H1 (cell line): Measurements from ENCODE around the gene TTYH2. TPM values are rescaled to one million over a fixed set of nuclear protein-coding genes. Genes with fewer than 3 reads are reported as not detected.

ENCODE experiments used
- CTCF ChIA-PET: fragments of 300-600 bp; sonication (Branson Sonifier 250); formaldehyde crosslinking; loops from one replicate; lab custom pipeline; 2021; ENCODE audit not compliant: partially characterized antibody; lab: Charles Lee
- POLR2A ChIA-PET: fragments of 300-600 bp; sonication (Branson Sonifier 250); formaldehyde crosslinking; loops from one replicate; lab custom pipeline; 2021; ENCODE audit warnings: inconsistent platforms; ENCODE audit not compliant: partially characterized antibody; lab: Charles Lee
- DNase-seq, 2 experiments: peaks; one replicate each; pipeline versions ENCODE4 v3.0.0 to v3.0.0-alpha.2; 2010 to 2022; ENCODE audit warnings: low spot score in 2 of 2, low read depth in 1 of 2, mixed read lengths in 1 of 2
- FAIRE-seq: peaks from 2 replicates; lab custom pipeline; 2011; peaks lifted over from hg19 to GRCh38; lab: Jason Lieb, UNC
- H2AFZ ChIP-seq: 2 replicates; pipeline ENCODE4 v1.8.1; 2012; ENCODE audit warnings: low read length, inconsistent platforms
- H2AK5ac ChIP-seq: 2 replicates; pipeline ENCODE4 v1.6.1; 2013; ENCODE audit warnings: low read depth, low read length
- H2BK120ac ChIP-seq: replicated peaks from 2 replicates; pipeline ENCODE3; 2013; ENCODE audit warnings: low read depth, low read length, inconsistent platforms
- H2BK12ac ChIP-seq: 2 replicates; pipeline ENCODE4 v1.6.1; 2013; ENCODE audit warnings: low read depth, low read length
- H2BK15ac ChIP-seq: 2 replicates; pipeline ENCODE4 v1.6.1; 2013; ENCODE audit warnings: low read length
- H2BK20ac ChIP-seq: 2 replicates; pipeline ENCODE4 v1.6.1; 2013; ENCODE audit warnings: low read length
- H2BK5ac ChIP-seq: 2 replicates; pipeline ENCODE4 v1.6.1; 2013; ENCODE audit warnings: low read depth, low read length
- H3K14ac ChIP-seq: 2 replicates; pipeline ENCODE4 v1.6.1; 2013; ENCODE audit warnings: inconsistent platforms; ENCODE audit not compliant: insufficient read length
- H3K18ac ChIP-seq: 2 replicates; pipeline ENCODE4 v1.6.1; 2013; ENCODE audit warnings: low read length; ENCODE audit errors: extremely low read depth
- H3K23ac ChIP-seq: 2 replicates; pipeline ENCODE4 v1.6.1; 2013; ENCODE audit warnings: inconsistent platforms; ENCODE audit not compliant: insufficient read length
- H3K23me2 ChIP-seq: 2 replicates; pipeline ENCODE4 v1.6.1; 2013; ENCODE audit warnings: low read depth, low read length
- H3K27ac ChIP-seq: 2 replicates; pipeline ENCODE4 v1.6.1; 2011; ENCODE audit warnings: low read depth, low read length, inconsistent platforms
- H3K27me3 ChIP-seq, 4 experiments: replicated peaks in 1 of 4; 1 replicate in 1 of 4; 2 replicates in 3 of 4; pipeline versions ENCODE4 v1.6.1 to v1.8.1; 2011 to 2013; ENCODE audit warnings: low read length in 3 of 4, mild to moderate bottlenecking in 3 of 4, inconsistent platforms in 2 of 4, mixed read lengths in 2 of 4, moderate library complexity in 1 of 4; ENCODE audit not compliant: control insufficient read depth in 3 of 4, insufficient read depth in 3 of 4; ENCODE audit errors: extremely low read depth in 1 of 4
- H3K36me3 ChIP-seq, 4 experiments: 2 replicates each; pipeline versions ENCODE4 v1.6.1 to v1.8.1; 2011 to 2013; ENCODE audit warnings: mild to moderate bottlenecking in 4 of 4, low read length in 3 of 4, moderate library complexity in 2 of 4, control low read depth in 1 of 4, inconsistent platforms in 1 of 4; ENCODE audit not compliant: insufficient read depth in 4 of 4, control insufficient read depth in 2 of 4
- H3K4ac ChIP-seq: replicated peaks from 2 replicates; pipeline ENCODE3; 2013; ENCODE audit warnings: low read length, low read depth, mixed read lengths, inconsistent platforms; ENCODE audit not compliant: insufficient read length
- H3K4me1 ChIP-seq, 4 experiments: replicated peaks in 1 of 4; 1 replicate in 1 of 4; 2 replicates in 3 of 4; pipeline versions ENCODE4 v1.6.1 to v1.8.1; 2011 to 2013; ENCODE audit warnings: low read length in 3 of 4, inconsistent platforms in 2 of 4, mixed read lengths in 1 of 4; ENCODE audit not compliant: insufficient read depth in 4 of 4, control insufficient read depth in 3 of 4
- H3K4me2 ChIP-seq, 2 experiments: 2 replicates each; pipeline versions ENCODE4 v1.6.1 to v1.8.1; 2011 to 2013; ENCODE audit warnings: low read depth in 2 of 2, low read length in 2 of 2, control low read depth in 1 of 2, inconsistent platforms in 1 of 2, mild to moderate bottlenecking in 1 of 2; ENCODE audit not compliant: insufficient read depth in 1 of 2
- H3K4me3 ChIP-seq, 4 experiments: fragments of 200-600, 300-600 bp in 1 of 4; sonication (generic), shearing (Covaris generic), sonication (Bioruptor Twin) in 1 of 4; 2 replicates each; pipeline versions ENCODE4 v1.5.1 to v1.8.1; 2011 to 2016; ENCODE audit warnings: low read length in 4 of 4, low read depth in 3 of 4, control low read depth in 2 of 4, inconsistent platforms in 2 of 4, mild to moderate bottlenecking in 2 of 4, mixed read lengths in 1 of 4, moderate library complexity in 1 of 4; ENCODE audit not compliant: insufficient read depth in 2 of 4; ENCODE audit errors: extremely low read depth in 1 of 4
- H3K56ac ChIP-seq: replicated peaks from 2 replicates; pipeline ENCODE3; 2013; ENCODE audit warnings: low read depth, mild to moderate bottlenecking, mixed read lengths, low read length, inconsistent platforms; ENCODE audit not compliant: insufficient read length
- H3K79me1 ChIP-seq: 2 replicates; pipeline ENCODE4 v1.6.1; 2013; ENCODE audit warnings: low read depth, low read length, control low read depth
- H3K79me2 ChIP-seq, 2 experiments: 2 replicates each; pipeline versions ENCODE4 v1.6.1 to v1.8.1; 2012 to 2013; ENCODE audit warnings: low read length in 2 of 2, mild to moderate bottlenecking in 2 of 2, inconsistent platforms in 1 of 2; ENCODE audit not compliant: insufficient read depth in 2 of 2, control insufficient read depth in 1 of 2
- H3K9ac ChIP-seq, 4 experiments: replicated peaks in 1 of 4; 1 replicate in 1 of 4; 2 replicates in 3 of 4; pipeline versions ENCODE4 v1.6.1 to v1.8.1; 2011 to 2013; ENCODE audit warnings: low read depth in 3 of 4, low read length in 3 of 4, control low read depth in 2 of 4, mild to moderate bottlenecking in 2 of 4, moderate library complexity in 2 of 4, inconsistent platforms in 1 of 4; ENCODE audit errors: extremely low read depth in 1 of 4
- H3K9me3 ChIP-seq, 2 experiments: 2 replicates each; pipeline versions ENCODE4 v1.6.1 to v1.8.1; 2012 to 2013; ENCODE audit warnings: mild to moderate bottlenecking in 2 of 2, moderate library complexity in 2 of 2, control low read depth in 1 of 2, inconsistent platforms in 1 of 2, low read depth in 1 of 2, low read length in 1 of 2, mixed read lengths in 1 of 2; ENCODE audit not compliant: insufficient read depth in 2 of 2
- H4K20me1 ChIP-seq, 2 experiments: replicated peaks in 1 of 2; 2 replicates each; pipeline versions ENCODE3 to v1.8.1; 2011 to 2013; ENCODE audit warnings: inconsistent platforms in 2 of 2, low read length in 2 of 2, mild to moderate bottlenecking in 1 of 2; ENCODE audit not compliant: insufficient read depth in 2 of 2, control insufficient read depth in 1 of 2
- H4K5ac ChIP-seq: 2 replicates; pipeline ENCODE4 v1.6.1; 2013; ENCODE audit warnings: low read length, low read depth, mixed read lengths, inconsistent platforms; ENCODE audit not compliant: insufficient read length
- H4K8ac ChIP-seq: 2 replicates; pipeline ENCODE4 v1.8.0; 2013; ENCODE audit warnings: mild to moderate bottlenecking, moderate library complexity, low read length, inconsistent platforms; ENCODE audit not compliant: insufficient read depth; ENCODE audit errors: extremely low read depth
- H4K91ac ChIP-seq: replicated peaks from 2 replicates; pipeline ENCODE3; 2013; ENCODE audit warnings: low read length, mixed read lengths, inconsistent platforms; ENCODE audit not compliant: insufficient read length
- BACH1 ChIP-seq: IDR thresholded peaks from 2 replicates; pipeline ENCODE4 v1.6.1; 2012; ENCODE audit warnings: low read length, improper control_type of control experiment
- GTF2F1 ChIP-seq: IDR thresholded peaks from 2 replicates; pipeline ENCODE4 v1.6.1; 2012; ENCODE audit warnings: low read depth, low read length, improper control_type of control experiment, borderline replicate concordance
- SP4 ChIP-seq: IDR thresholded peaks from 2 replicates; pipeline ENCODE4 v1.6.1; 2012; ENCODE audit warnings: low read length, inconsistent platforms
- SRF ChIP-seq: IDR thresholded peaks from 2 replicates; pipeline ENCODE4 v1.6.1; 2011; ENCODE audit warnings: mild to moderate bottlenecking, low read depth, low read length, moderate library complexity
- TEAD4 ChIP-seq: IDR thresholded peaks from 2 replicates; pipeline ENCODE4 v1.6.1; 2012; ENCODE audit warnings: low read depth, low read length, inconsistent platforms, mixed read lengths
- WGBS, 2 experiments: shearing (Covaris generic) in 1 of 2; methylation state at CpG; one replicate each; pipeline versions ENCODE4 v1.1.6 to v1.1.7; 2013 to 2015; ENCODE audit warnings: low lambda C conversion rate in 2 of 2, mixed read lengths in 2 of 2, inconsistent platforms in 1 of 2, low coverage in 1 of 2, missing lambda C conversion rate in 1 of 2; ENCODE audit not compliant: insufficient replicate concordance in 2 of 2, insufficient coverage in 1 of 2, insufficient read length in 1 of 2; ENCODE audit errors: extremely low coverage in 1 of 2, missing lambda C conversion rate in 1 of 2; 5-methylcytosine and 5-hydroxymethylcytosine counted together
- polyA plus RNA-seq, 7 experiments: library from polyadenylated mRNA; depleted of rRNA in 3 of 7; stranded (reverse) in 5 of 7; unstranded in 2 of 7; fragments of >200 nt in 5 of 7; fragments of 200-250 nt in 2 of 7; gene quantifications; 1 replicate in 5 of 7; 2 replicates in 1 of 7; 4 replicates in 1 of 7; pipeline versions ENCODE4 v1.2.1 to v1.2.3, GENCODE V29; 2011 to 2013; ENCODE audit warnings: missing spikeins in 2 of 7, mixed read lengths in 2 of 7
- total RNA-seq: library from RNA; stranded (reverse); fragmentation: NEBNext Ultra II Directional; extraction: Animal tissue kit (Norgen Biotek cat#: 25700); gene quantifications from 2 replicates; pipeline ENCODE4 v1.2.1, GENCODE V29; 2021
- TF ChIP-seq, protein P1 (sequence below): IDR thresholded peaks from 2 replicates; pipeline ENCODE4 v1.6.1; 2012; ENCODE audit warnings: low read length, inconsistent platforms
- TF ChIP-seq, protein P2 (sequence below), 3 experiments: IDR thresholded peaks; 1 replicate in 2 of 3; 2 replicates in 1 of 3; pipeline versions ENCODE4 v1.5.1 to v1.6.1; 2011; ENCODE audit warnings: low read length in 3 of 3, mild to moderate bottlenecking in 3 of 3, inconsistent platforms in 2 of 3, low read depth in 1 of 3, moderate library complexity in 1 of 3; ENCODE audit not compliant: insufficient read depth in 1 of 3; ENCODE audit errors: control extremely low read depth in 1 of 3

The TTYH2 gene
- total and polyA plus RNA-seq, 2 of the 8 experiments (the other 6 are each of a cell fraction or from before 2014, with no cell fraction given), result 3.2 to 9.2 TPM

DNA sequence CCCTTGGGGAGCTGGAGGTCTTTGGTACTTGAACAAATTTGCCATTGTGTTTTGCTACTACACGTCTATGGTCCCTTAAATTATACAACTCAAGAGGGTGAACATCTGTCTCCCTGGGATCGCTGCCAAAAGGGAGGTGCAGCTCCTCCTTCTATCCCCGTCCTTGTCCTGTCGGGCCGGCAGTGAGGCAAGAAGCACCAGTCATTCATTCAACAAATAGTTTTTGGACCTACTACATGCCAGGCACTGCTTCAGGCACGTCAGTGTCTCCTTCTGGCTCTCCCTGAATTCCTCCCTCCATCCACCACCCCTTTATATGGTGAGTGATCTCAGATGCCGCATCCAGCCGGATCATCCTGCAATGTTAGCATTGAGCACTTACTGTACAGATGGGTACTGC lies 12.1 kb upstream of the TTYH2 start:
- CTCF ChIA-PET, result interaction anchor here (0.7 to 4.3 kb wide), 9 partner anchors 9 to 195 kb away, joined by 3 to 27 read pairs (median 5); no protein-coding TSS in a partner anchor

More for the DNA sequence above, 12.1 kb upstream of the TTYH2 start:
- Histone ChIP-seq H3K23ac (no peak overlapping the region), H3K36me3 (peaks cover 16 to 22% (median 17%) of the 10 kb centered on the region in 4 experiments; a peak in 7 of 8 replicates), H2BK12ac (peak overlapping the region; percentile 27; the same call in 1 of the 2 replicates), H4K8ac (no peak overlapping the region), H3K4me1 (peaks cover 7 to 22% (median 11%) of the 10 kb centered on the region in 4 experiments), H2BK15ac (0 out of 2 replicates have a peak overlapping the region, but pooled peaks have one; percentile 12), H3K14ac (no peak overlapping the region), H2BK20ac (no peak overlapping the region), H3K79me2 (peaks cover 22 to 28% of the 10 kb centered on the region in 2 experiments), H2BK5ac (no peak overlapping the region), H4K91ac (no peak overlapping the region), H3K4me3 (no peak overlapping the region), H3K27ac (no peak overlapping the region), H3K27me3 (peaks cover 0 to 13% (median 8%) of the 10 kb centered on the region in 4 experiments; a peak in 4 of 7 replicates), H2AFZ (no peak overlapping the region), H3K23me2 (peaks cover 5% of the 10 kb centered on the region; the same call in 1 of the 2 replicates), H3K56ac (no peak overlapping the region), H3K18ac (no peak overlapping the region), H3K9ac (no peak overlapping the region), H4K5ac (no peak overlapping the region), H2AK5ac (peak overlapping the region; percentile 65; the same call in 1 of the 2 replicates), H3K9me3 (no peaks in the 10 kb centered on the region), H4K20me1 (peaks cover 15 to 17% of the 10 kb centered on the region in 2 experiments), H3K79me1 (no peaks in the 10 kb centered on the region), H2BK120ac (no peak overlapping the region), H3K4me2 (no peak overlapping the region), H3K4ac (no peak overlapping the region)
- TF ChIP-seq, protein P1, sequence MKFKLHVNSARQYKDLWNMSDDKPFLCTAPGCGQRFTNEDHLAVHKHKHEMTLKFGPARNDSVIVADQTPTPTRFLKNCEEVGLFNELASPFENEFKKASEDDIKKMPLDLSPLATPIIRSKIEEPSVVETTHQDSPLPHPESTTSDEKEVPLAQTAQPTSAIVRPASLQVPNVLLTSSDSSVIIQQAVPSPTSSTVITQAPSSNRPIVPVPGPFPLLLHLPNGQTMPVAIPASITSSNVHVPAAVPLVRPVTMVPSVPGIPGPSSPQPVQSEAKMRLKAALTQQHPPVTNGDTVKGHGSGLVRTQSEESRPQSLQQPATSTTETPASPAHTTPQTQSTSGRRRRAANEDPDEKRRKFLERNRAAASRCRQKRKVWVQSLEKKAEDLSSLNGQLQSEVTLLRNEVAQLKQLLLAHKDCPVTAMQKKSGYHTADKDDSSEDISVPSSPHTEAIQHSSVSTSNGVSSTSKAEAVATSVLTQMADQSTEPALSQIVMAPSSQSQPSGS, result no peak
- TF ChIP-seq, protein P2, sequence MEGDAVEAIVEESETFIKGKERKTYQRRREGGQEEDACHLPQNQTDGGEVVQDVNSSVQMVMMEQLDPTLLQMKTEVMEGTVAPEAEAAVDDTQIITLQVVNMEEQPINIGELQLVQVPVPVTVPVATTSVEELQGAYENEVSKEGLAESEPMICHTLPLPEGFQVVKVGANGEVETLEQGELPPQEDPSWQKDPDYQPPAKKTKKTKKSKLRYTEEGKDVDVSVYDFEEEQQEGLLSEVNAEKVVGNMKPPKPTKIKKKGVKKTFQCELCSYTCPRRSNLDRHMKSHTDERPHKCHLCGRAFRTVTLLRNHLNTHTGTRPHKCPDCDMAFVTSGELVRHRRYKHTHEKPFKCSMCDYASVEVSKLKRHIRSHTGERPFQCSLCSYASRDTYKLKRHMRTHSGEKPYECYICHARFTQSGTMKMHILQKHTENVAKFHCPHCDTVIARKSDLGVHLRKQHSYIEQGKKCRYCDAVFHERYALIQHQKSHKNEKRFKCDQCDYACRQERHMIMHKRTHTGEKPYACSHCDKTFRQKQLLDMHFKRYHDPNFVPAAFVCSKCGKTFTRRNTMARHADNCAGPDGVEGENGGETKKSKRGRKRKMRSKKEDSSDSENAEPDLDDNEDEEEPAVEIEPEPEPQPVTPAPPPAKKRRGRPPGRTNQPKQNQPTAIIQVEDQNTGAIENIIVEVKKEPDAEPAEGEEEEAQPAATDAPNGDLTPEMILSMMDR (IDR thresholded peaks at IDR 0.05; ENCODE audit: control extremely low read depth in 1 of 3, insufficient read depth in 1 of 3, low read depth in 1 of 3, low read length in 3 of 3), result no peak
- no peak for TF ChIP-seq SP4
- no peak for TF ChIP-seq GTF2F1
- no peak for TF ChIP-seq TEAD4
- no peak for TF ChIP-seq BACH1
- no peak for TF ChIP-seq SRF
- POLR2A ChIA-PET, result interaction anchor here (1.0 to 2.4 kb wide), 4 partner anchors 8 to 29 kb away, joined by 3 to 12 read pairs (median 5); partner anchors contain the start of gene TTYH2
- FAIRE-seq (no peak), DNase-seq (no peak)
- 94% methylated on average over 8 of the region's 8 CpGs; no CpG with 5 or more reads in 1 of the 2 experiments for WGBS, 2 experiments
